GM19467 (cell line): ENCODE results near the gene AARS1.
"Not testable (repeated sequence)": the region's sequence is repeated elsewhere in the genome, so short reads cannot be mapped to it uniquely, and the experiment has no call there.

Source experiments
- ATAC-seq: cut with Tn5 transposase; IDR thresholded peaks from one replicate; pipeline ENCODE4 v1.9.1; 2021; ENCODE audit warnings: mild to moderate bottlenecking, moderate library complexity; ENCODE audit not compliant: unreplicated experiment

Gene AARS1

DNA sequence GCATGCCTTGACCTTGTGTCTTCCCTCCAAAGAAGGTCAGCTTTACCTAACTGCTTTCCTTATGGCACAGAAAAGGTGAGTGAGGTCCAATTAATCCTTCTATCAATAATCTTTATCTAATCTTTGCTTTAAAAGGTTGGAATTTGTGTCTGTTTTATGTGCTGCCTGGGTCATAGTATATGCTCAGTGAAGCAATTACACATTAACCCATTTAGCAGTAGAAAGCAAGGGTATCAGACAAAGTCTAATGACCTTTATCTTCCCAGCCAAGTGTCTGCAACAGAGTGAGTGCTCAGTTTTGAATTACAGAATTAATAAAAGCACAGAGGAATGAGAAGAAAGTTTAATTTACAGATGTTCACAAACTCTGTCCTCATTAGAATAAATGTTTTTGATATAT is 63.3 kb downstream of the AARS1 start:
- not testable (repeated sequence) for ATAC-seq

GRCh38 chr16:70225430-70225829 is 63.9 kb downstream of the AARS1 start:
- ATAC-seq, result not testable (repeated sequence)

GRCh38 chr16:70224645-70225044 is 64.7 kb downstream of the AARS1 start:
- ATAC-seq, result not testable (repeated sequence)

- ATAC-seq, result not testable (repeated sequence)
Measured at GRCh38 chr16:70223971-70224513, 65.3 kb downstream of the AARS1 start.

DNA sequence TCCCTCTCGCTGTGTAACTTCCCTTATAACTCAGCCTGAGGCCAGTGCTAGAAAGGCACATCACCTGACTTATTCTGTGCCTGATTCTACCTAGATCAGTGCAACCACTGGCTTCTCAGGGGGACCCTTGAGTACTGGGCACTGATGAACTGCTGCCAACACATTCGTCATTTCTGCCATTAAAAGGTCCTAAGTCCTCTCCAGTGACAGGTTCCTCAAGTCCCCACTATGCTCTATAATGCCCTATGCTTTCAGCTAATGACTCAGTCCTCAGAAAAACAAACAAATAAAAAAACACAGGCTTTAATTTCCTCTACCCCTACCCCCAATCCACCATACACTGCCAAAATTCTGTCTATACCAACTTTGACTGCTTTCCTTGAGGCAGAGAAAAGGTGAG is 66.1 kb downstream of the AARS1 start:
- not testable (repeated sequence) for ATAC-seq

DNA sequence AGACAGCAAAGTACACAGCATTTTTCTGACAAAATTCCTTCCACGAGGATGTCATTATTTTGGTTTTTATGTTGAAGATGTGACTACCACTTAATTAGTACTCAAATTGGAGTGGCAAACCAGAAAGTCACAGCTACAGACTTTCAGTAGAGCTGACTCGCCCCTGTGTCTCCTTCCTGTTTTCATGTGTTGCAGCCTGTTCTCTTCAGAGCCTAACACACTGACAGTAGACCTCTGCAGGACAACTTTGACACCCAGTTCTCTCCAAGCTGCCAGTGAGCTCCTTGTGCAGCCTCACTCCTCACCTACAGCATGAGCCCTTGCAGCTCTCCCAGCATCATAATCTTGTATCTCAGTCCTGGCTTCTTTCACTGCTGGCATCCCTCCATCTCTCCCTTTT is 66.7 kb downstream of the AARS1 start:
- not testable (repeated sequence) for ATAC-seq

DNA sequence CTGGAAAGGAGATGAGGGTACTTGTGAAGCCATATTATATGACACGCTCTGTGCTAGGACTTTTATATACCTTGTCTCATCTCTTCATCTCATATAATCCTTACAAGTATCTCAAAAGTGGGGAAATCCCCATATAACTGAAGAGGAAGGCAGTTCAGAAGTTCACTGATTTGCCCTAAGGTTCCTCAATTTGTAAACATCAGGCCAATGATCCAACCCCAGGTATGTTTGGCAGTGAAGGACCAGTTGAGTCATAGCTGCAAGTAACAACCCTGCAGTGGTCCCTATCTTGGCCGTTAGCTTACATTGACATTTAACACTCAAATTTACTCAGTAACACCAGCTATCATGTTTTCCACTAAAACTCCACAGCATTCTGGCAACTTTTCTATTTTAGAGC is 70.7 kb downstream of the AARS1 start:
- ATAC-seq, result not testable (repeated sequence)

DNA sequence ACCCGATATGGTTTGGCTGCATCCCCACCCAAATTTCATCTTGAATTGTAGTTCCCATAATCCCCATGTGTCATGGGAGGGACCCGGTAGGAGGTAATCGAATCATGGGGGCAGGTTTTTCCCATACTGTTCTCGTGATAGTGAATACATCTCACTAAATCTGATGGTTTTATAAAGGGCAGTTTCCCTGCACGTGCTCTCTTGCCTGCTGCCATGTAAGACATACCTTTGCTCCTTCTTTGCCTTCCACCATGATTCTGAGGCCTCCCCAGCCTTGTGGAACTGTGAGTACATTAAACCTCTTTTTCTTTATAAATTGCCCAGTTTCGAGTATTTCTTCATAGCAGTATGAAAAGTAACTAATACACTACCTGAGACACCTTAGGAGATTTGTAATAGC is 82.9 kb downstream of the AARS1 start:
- ATAC-seq, result not testable (repeated sequence)

GRCh38 chr16:70204668-70205405 is 84.5 kb downstream of the AARS1 start:
- ATAC-seq, result not testable (repeated sequence)

DNA sequence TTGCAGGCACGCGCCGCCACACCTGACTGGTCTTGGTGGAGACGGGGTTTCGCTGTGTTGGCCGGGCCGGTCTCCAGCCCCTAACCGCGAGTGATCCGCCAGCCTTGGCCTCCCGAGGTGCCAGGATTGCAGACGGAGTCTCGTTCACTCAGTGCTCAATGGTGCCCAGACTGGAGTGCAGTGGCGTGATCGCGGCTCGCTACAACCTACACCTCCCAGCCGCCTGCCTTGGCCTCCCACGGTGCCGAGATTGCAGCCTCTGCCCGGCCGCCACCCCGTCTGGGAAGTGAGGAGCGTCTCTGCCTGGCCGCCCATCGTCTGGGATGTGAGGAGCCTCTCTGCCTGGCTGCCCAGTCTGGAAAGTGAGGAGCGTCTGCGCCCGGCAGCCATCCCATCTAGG is 85.3 kb downstream of the AARS1 start:
- ATAC-seq, result not testable (repeated sequence)

DNA sequence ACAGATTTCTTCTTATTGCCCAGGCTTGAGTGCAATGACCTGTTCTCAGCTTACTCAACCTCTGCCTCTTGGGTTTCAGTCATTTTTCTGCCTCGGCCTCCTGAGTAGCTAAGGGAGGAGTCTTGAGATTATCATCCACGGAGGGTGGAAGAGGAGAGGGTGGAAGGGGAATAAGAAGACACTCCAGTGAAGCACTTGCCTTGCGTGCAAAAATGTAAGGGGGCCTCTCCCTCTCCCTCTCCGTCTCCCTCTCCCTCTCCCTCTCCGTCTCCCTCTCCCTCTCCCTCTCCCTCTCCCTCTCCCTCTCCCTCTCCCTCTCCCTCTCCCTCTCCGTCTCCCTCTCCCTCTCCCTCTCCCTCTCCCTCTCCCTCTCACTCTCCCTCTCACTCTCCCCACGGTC is 85.8 kb downstream of the AARS1 start:
- ATAC-seq, result not testable (repeated sequence)
